H1 (cell line): ENCODE data around the gene CHPF2. TPM values are rescaled to one million over a fixed set of nuclear protein-coding genes. Genes with fewer than 3 reads are reported as not detected.

Experiments used
- CTCF ChIA-PET: fragments of 300-600 bp; sonication (Branson Sonifier 250); formaldehyde crosslinking; loops from one replicate; lab custom pipeline; 2021; ENCODE audit not compliant: partially characterized antibody; lab: Charles Lee
- POLR2A ChIA-PET: fragments of 300-600 bp; sonication (Branson Sonifier 250); formaldehyde crosslinking; loops from one replicate; lab custom pipeline; 2021; ENCODE audit warnings: inconsistent platforms; ENCODE audit not compliant: partially characterized antibody; lab: Charles Lee
- DNase-seq, 2 experiments: peaks; one replicate each; pipeline versions ENCODE4 v3.0.0 to v3.0.0-alpha.2; 2010 to 2022; ENCODE audit warnings: low spot score in 2 of 2, low read depth in 1 of 2, mixed read lengths in 1 of 2
- FAIRE-seq: peaks from 2 replicates; lab custom pipeline; 2011; peaks lifted over from hg19 to GRCh38; lab: Jason Lieb, UNC
- H2AFZ ChIP-seq: 2 replicates; pipeline ENCODE4 v1.8.1; 2012; ENCODE audit warnings: low read length, inconsistent platforms
- H2AK5ac ChIP-seq: 2 replicates; pipeline ENCODE4 v1.6.1; 2013; ENCODE audit warnings: low read depth, low read length
- H2BK120ac ChIP-seq: replicated peaks from 2 replicates; pipeline ENCODE3; 2013; ENCODE audit warnings: low read depth, low read length, inconsistent platforms
- H2BK12ac ChIP-seq: 2 replicates; pipeline ENCODE4 v1.6.1; 2013; ENCODE audit warnings: low read depth, low read length
- H2BK15ac ChIP-seq: 2 replicates; pipeline ENCODE4 v1.6.1; 2013; ENCODE audit warnings: low read length
- H2BK20ac ChIP-seq: 2 replicates; pipeline ENCODE4 v1.6.1; 2013; ENCODE audit warnings: low read length
- H2BK5ac ChIP-seq: 2 replicates; pipeline ENCODE4 v1.6.1; 2013; ENCODE audit warnings: low read depth, low read length
- H3K14ac ChIP-seq: 2 replicates; pipeline ENCODE4 v1.6.1; 2013; ENCODE audit warnings: inconsistent platforms; ENCODE audit not compliant: insufficient read length
- H3K18ac ChIP-seq: 2 replicates; pipeline ENCODE4 v1.6.1; 2013; ENCODE audit warnings: low read length; ENCODE audit errors: extremely low read depth
- H3K23ac ChIP-seq: 2 replicates; pipeline ENCODE4 v1.6.1; 2013; ENCODE audit warnings: inconsistent platforms; ENCODE audit not compliant: insufficient read length
- H3K23me2 ChIP-seq: 2 replicates; pipeline ENCODE4 v1.6.1; 2013; ENCODE audit warnings: low read depth, low read length
- H3K27ac ChIP-seq: 2 replicates; pipeline ENCODE4 v1.6.1; 2011; ENCODE audit warnings: low read depth, low read length, inconsistent platforms
- H3K27me3 ChIP-seq, 4 experiments: replicated peaks in 1 of 4; 1 replicate in 1 of 4; 2 replicates in 3 of 4; pipeline versions ENCODE4 v1.6.1 to v1.8.1; 2011 to 2013; ENCODE audit warnings: low read length in 3 of 4, mild to moderate bottlenecking in 3 of 4, inconsistent platforms in 2 of 4, mixed read lengths in 2 of 4, moderate library complexity in 1 of 4; ENCODE audit not compliant: control insufficient read depth in 3 of 4, insufficient read depth in 3 of 4; ENCODE audit errors: extremely low read depth in 1 of 4
- H3K36me3 ChIP-seq, 4 experiments: 2 replicates each; pipeline versions ENCODE4 v1.6.1 to v1.8.1; 2011 to 2013; ENCODE audit warnings: mild to moderate bottlenecking in 4 of 4, low read length in 3 of 4, moderate library complexity in 2 of 4, control low read depth in 1 of 4, inconsistent platforms in 1 of 4; ENCODE audit not compliant: insufficient read depth in 4 of 4, control insufficient read depth in 2 of 4
- H3K4ac ChIP-seq: replicated peaks from 2 replicates; pipeline ENCODE3; 2013; ENCODE audit warnings: low read length, low read depth, mixed read lengths, inconsistent platforms; ENCODE audit not compliant: insufficient read length
- H3K4me1 ChIP-seq, 4 experiments: replicated peaks in 1 of 4; 1 replicate in 1 of 4; 2 replicates in 3 of 4; pipeline versions ENCODE4 v1.6.1 to v1.8.1; 2011 to 2013; ENCODE audit warnings: low read length in 3 of 4, inconsistent platforms in 2 of 4, mixed read lengths in 1 of 4; ENCODE audit not compliant: insufficient read depth in 4 of 4, control insufficient read depth in 3 of 4
- H3K4me2 ChIP-seq, 2 experiments: 2 replicates each; pipeline versions ENCODE4 v1.6.1 to v1.8.1; 2011 to 2013; ENCODE audit warnings: low read depth in 2 of 2, low read length in 2 of 2, control low read depth in 1 of 2, inconsistent platforms in 1 of 2, mild to moderate bottlenecking in 1 of 2; ENCODE audit not compliant: insufficient read depth in 1 of 2
- H3K4me3 ChIP-seq, 4 experiments: fragments of 200-600, 300-600 bp in 1 of 4; sonication (generic), shearing (Covaris generic), sonication (Bioruptor Twin) in 1 of 4; 2 replicates each; pipeline versions ENCODE4 v1.5.1 to v1.8.1; 2011 to 2016; ENCODE audit warnings: low read length in 4 of 4, low read depth in 3 of 4, control low read depth in 2 of 4, inconsistent platforms in 2 of 4, mild to moderate bottlenecking in 2 of 4, mixed read lengths in 1 of 4, moderate library complexity in 1 of 4; ENCODE audit not compliant: insufficient read depth in 2 of 4; ENCODE audit errors: extremely low read depth in 1 of 4
- H3K56ac ChIP-seq: replicated peaks from 2 replicates; pipeline ENCODE3; 2013; ENCODE audit warnings: low read depth, mild to moderate bottlenecking, mixed read lengths, low read length, inconsistent platforms; ENCODE audit not compliant: insufficient read length
- H3K79me1 ChIP-seq: 2 replicates; pipeline ENCODE4 v1.6.1; 2013; ENCODE audit warnings: low read depth, low read length, control low read depth
- H3K79me2 ChIP-seq, 2 experiments: 2 replicates each; pipeline versions ENCODE4 v1.6.1 to v1.8.1; 2012 to 2013; ENCODE audit warnings: low read length in 2 of 2, mild to moderate bottlenecking in 2 of 2, inconsistent platforms in 1 of 2; ENCODE audit not compliant: insufficient read depth in 2 of 2, control insufficient read depth in 1 of 2
- H3K9ac ChIP-seq, 4 experiments: replicated peaks in 1 of 4; 1 replicate in 1 of 4; 2 replicates in 3 of 4; pipeline versions ENCODE4 v1.6.1 to v1.8.1; 2011 to 2013; ENCODE audit warnings: low read depth in 3 of 4, low read length in 3 of 4, control low read depth in 2 of 4, mild to moderate bottlenecking in 2 of 4, moderate library complexity in 2 of 4, inconsistent platforms in 1 of 4; ENCODE audit errors: extremely low read depth in 1 of 4
- H3K9me3 ChIP-seq, 2 experiments: 2 replicates each; pipeline versions ENCODE4 v1.6.1 to v1.8.1; 2012 to 2013; ENCODE audit warnings: mild to moderate bottlenecking in 2 of 2, moderate library complexity in 2 of 2, control low read depth in 1 of 2, inconsistent platforms in 1 of 2, low read depth in 1 of 2, low read length in 1 of 2, mixed read lengths in 1 of 2; ENCODE audit not compliant: insufficient read depth in 2 of 2
- H4K20me1 ChIP-seq, 2 experiments: replicated peaks in 1 of 2; 2 replicates each; pipeline versions ENCODE3 to v1.8.1; 2011 to 2013; ENCODE audit warnings: inconsistent platforms in 2 of 2, low read length in 2 of 2, mild to moderate bottlenecking in 1 of 2; ENCODE audit not compliant: insufficient read depth in 2 of 2, control insufficient read depth in 1 of 2
- H4K5ac ChIP-seq: 2 replicates; pipeline ENCODE4 v1.6.1; 2013; ENCODE audit warnings: low read length, low read depth, mixed read lengths, inconsistent platforms; ENCODE audit not compliant: insufficient read length
- H4K8ac ChIP-seq: 2 replicates; pipeline ENCODE4 v1.8.0; 2013; ENCODE audit warnings: mild to moderate bottlenecking, moderate library complexity, low read length, inconsistent platforms; ENCODE audit not compliant: insufficient read depth; ENCODE audit errors: extremely low read depth
- H4K91ac ChIP-seq: replicated peaks from 2 replicates; pipeline ENCODE3; 2013; ENCODE audit warnings: low read length, mixed read lengths, inconsistent platforms; ENCODE audit not compliant: insufficient read length
- BACH1 ChIP-seq: IDR thresholded peaks from 2 replicates; pipeline ENCODE4 v1.6.1; 2012; ENCODE audit warnings: low read length, improper control_type of control experiment
- WGBS, 2 experiments: shearing (Covaris generic) in 1 of 2; methylation state at CpG; one replicate each; pipeline versions ENCODE4 v1.1.6 to v1.1.7; 2013 to 2015; ENCODE audit warnings: low lambda C conversion rate in 2 of 2, mixed read lengths in 2 of 2, inconsistent platforms in 1 of 2, low coverage in 1 of 2, missing lambda C conversion rate in 1 of 2; ENCODE audit not compliant: insufficient replicate concordance in 2 of 2, insufficient coverage in 1 of 2, insufficient read length in 1 of 2; ENCODE audit errors: extremely low coverage in 1 of 2, missing lambda C conversion rate in 1 of 2; 5-methylcytosine and 5-hydroxymethylcytosine counted together
- polyA plus RNA-seq, 7 experiments: library from polyadenylated mRNA; depleted of rRNA in 3 of 7; stranded (reverse) in 5 of 7; unstranded in 2 of 7; fragments of >200 nt in 5 of 7; fragments of 200-250 nt in 2 of 7; gene quantifications; 1 replicate in 5 of 7; 2 replicates in 1 of 7; 4 replicates in 1 of 7; pipeline versions ENCODE4 v1.2.1 to v1.2.3, GENCODE V29; 2011 to 2013; ENCODE audit warnings: missing spikeins in 2 of 7, mixed read lengths in 2 of 7
- total RNA-seq: library from RNA; stranded (reverse); fragmentation: NEBNext Ultra II Directional; extraction: Animal tissue kit (Norgen Biotek cat#: 25700); gene quantifications from 2 replicates; pipeline ENCODE4 v1.2.1, GENCODE V29; 2021

Gene CHPF2
- total and polyA plus RNA-seq, 2 of the 8 experiments (the other 6 are each of a cell fraction or from before 2014, with no cell fraction given): 14.4 to 20.6 TPM

DNA sequence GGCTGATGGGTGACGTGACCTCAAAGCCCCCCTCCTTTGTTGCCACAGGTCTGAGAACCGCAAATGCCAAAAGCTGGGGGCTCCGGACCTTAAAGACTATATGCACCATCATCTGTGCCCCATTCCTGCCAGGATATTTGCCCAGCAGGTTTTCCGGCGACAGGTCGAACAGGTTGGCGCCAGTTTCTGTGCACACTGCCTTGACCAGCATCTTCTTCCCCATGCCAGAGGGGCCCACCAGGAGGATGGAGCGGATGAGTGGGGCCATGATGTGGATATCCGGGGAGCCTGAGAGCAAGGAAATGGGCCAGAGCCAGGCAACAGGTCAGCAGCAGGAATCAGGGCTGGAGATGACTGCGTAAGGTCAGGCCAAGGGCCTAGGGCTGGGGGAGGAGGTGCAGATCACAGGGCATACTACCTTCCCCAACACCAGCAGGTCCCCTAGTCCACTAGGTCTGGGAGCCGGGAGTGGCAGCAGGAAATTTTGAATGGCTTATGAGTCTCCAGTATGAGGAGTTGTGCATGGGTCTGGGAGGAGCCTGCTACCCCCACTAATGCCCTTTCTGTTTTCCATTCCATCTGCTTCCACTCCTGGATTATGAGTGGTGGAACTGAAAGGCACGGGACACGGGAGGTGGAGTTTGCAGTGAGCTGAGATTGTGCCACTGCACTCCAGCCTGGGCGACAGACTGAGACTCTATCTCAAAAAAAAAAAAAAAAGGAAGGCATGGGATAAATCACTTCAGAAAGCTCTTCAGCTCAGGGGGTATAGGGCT, 38.9 kb upstream of the CHPF2 start:
- CTCF ChIA-PET: interaction anchor here (0.9 to 2.3 kb wide), 4 partner anchors 10 to 51 kb away, joined by 3 to 7 read pairs (median 6); no protein-coding TSS in a partner anchor
- no peak for TF ChIP-seq BACH1
- 88% methylated on average over 14 of the region's 14 CpGs; no CpG with 5 or more reads in 1 of the 2 experiments for WGBS, 2 experiments

More for the DNA sequence above, 38.9 kb upstream of the CHPF2 start:
- Histone ChIP-seq H4K91ac (no peak overlapping the region), H2AK5ac (no peak overlapping the region), H3K36me3 (no peaks in the 10 kb centered on the region), H4K20me1 (no peaks in the 10 kb centered on the region), H3K18ac (no peak overlapping the region), H3K56ac (no peak overlapping the region), H2BK12ac (no peak overlapping the region), H3K9me3 (no peaks in the 10 kb centered on the region), H3K23me2 (peaks cover 5% of the 10 kb centered on the region; the same call in 1 of the 2 replicates), H3K4me3 (no peak overlapping the region), H3K27me3 (peaks cover 0 to 10% (median 0%) of the 10 kb centered on the region in 4 experiments; a peak in 2 of 7 replicates), H2AFZ (no peak overlapping the region), H2BK5ac (no peak overlapping the region), H3K79me2 (no peaks in the 10 kb centered on the region), H3K4me2 (no peak overlapping the region), H3K79me1 (no peaks in the 10 kb centered on the region), H2BK15ac (no peak overlapping the region), H3K23ac (no peak overlapping the region), H4K5ac (no peak overlapping the region), H3K4ac (no peak overlapping the region), H2BK120ac (no peak overlapping the region), H2BK20ac (no peak overlapping the region), H3K27ac (no peak overlapping the region), H3K4me1 (peaks cover 0 to 3% (median 2%) of the 10 kb centered on the region in 4 experiments; a peak in 2 of 7 replicates), H3K14ac (no peak overlapping the region), H3K9ac (no peak overlapping the region), H4K8ac (peak overlapping the region; percentile 35; the same call in 1 of the 2 replicates)
- DNase-seq: no peak
- no peak for FAIRE-seq
- POLR2A ChIA-PET: no interaction called here
